Psoas muscle (tissue), 8 donors: Measurements from ENCODE around the gene GABARAP. TPM values are rescaled to one million over a fixed set of nuclear protein-coding genes. Genes with fewer than 3 reads are reported as not detected.

Experiments used
- ATAC-seq, 4 donors: fragments of 200-7000 bp; cut with Tn5 transposase; one replicate each; pipeline ENCODE4 v1.9.1; 2020; ENCODE audit warnings: moderate library complexity in 3 of 4, mild to moderate bottlenecking in 2 of 4
- DNase-seq, 2 donors: peaks; one replicate each; pipeline ENCODE4 v3.0.0-alpha.2; 2020
- H3K27ac ChIP-seq: fragments of 200-600 bp; one replicate; pipeline ENCODE4 v1.8.0; 2022
- H3K27me3 ChIP-seq, 3 donors: fragments of 200-600 bp in 1 of 3; one replicate each; pipeline versions ENCODE4 v1.6.1 to v1.8.0; 2013 to 2022; ENCODE audit warnings: low read length in 2 of 3, mild to moderate bottlenecking in 2 of 3, moderate library complexity in 1 of 3; ENCODE audit not compliant: insufficient read depth in 3 of 3
- H3K36me3 ChIP-seq, 2 donors: fragments of 200-600 bp in 1 of 2; one replicate each; pipeline versions ENCODE4 v1.6.1 to v1.8.0; 2013 to 2022; ENCODE audit warnings: low read depth in 1 of 2, mild to moderate bottlenecking in 1 of 2, moderate library complexity in 1 of 2; ENCODE audit not compliant: insufficient read depth in 1 of 2
- H3K4me1 ChIP-seq: fragments of 200-600 bp; one replicate; pipeline ENCODE4 v1.8.0; 2022
- H3K4me3 ChIP-seq: fragments of 200-600 bp; one replicate; pipeline ENCODE4 v1.8.0; 2022; ENCODE audit warnings: mild to moderate bottlenecking
- H3K9me3 ChIP-seq: fragments of 200-600 bp; one replicate; pipeline ENCODE4 v1.8.0; 2022
- CTCF ChIP-seq: fragments of 200-600 bp; IDR thresholded peaks from one replicate; pipeline ENCODE4 v1.8.0; 2022; ENCODE audit warnings: antibody characterized with exemption
- WGBS, 3 donors: extraction: QIAGEN DNeasy Blood & Tissue Kit; methylation state at CpG; one replicate each; pipeline versions ENCODE4 v1.1.6 to v1.1.7; 2013; 5-methylcytosine and 5-hydroxymethylcytosine counted together
- intact Hi-C, 2 donors: fragments of 100-400 bp; cut with DNase I; formaldehyde crosslinking; loops; one replicate each; pipeline versions ENCODE4 v1.11.0 to v1.14.2; 2022
- polyA plus RNA-seq, 3 donors: library from polyadenylated mRNA; stranded (reverse); fragments of 200-250 nt; gene quantifications; one replicate each; pipeline ENCODE4 v1.2.3, GENCODE V29; 2013
- total RNA-seq, 4 donors: library from RNA; stranded (reverse); fragmentation: NEBNext Ultra II Directional in 2 of 4; extraction: Animal tissue kit (Norgen Biotek cat#: 25700) in 2 of 4; gene quantifications; one replicate each; pipeline versions ENCODE4 v1.2.1 to v1.2.4, GENCODE V29; 2021 to 2023
- donor health status: healthy with polysubstance abuse.
- donor health status: DM: no; HTN: no; CAD: no; lungs with moderate emphysema.
- donor health status: Bipolar disorder and iron deficiency.
- donor health status: healthy.
- donor health status: DM: yes; HTN: yes; CAD: no.
- donor health status: DM: no; HTN: no; CAD: no.
- donor health status: DM: no; HTN: no; CAD: no.
- donor health status: DM: yes; HTN: yes; CAD: no.

GABARAP gene
- total and polyA plus RNA-seq, 7 donors, result 344 to 569 (median 482) TPM

GRCh38 chr17:7261379-7262191 is 19.3 kb upstream of the GABARAP start:
- intact Hi-C loops, result loop anchor here in 1 of 2 donors (10.0 kb wide), 1 partner anchor 83 kb away; no protein-coding TSS in a partner anchor
- Histone ChIP-seq H3K27ac (no peak overlapping the region), H3K9me3 (no peaks in the 10 kb centered on the region), H3K27me3 (peaks cover 0 to 50% (median 21%) of the 10 kb centered on the region in 3 donors), H3K4me3 (peak overlapping the region; percentile 66), H3K4me1 (peaks cover 9% of the 10 kb centered on the region), H3K36me3 (peaks cover 0 to 33% of the 10 kb centered on the region in 2 donors)
- no peak for DNase-seq
- no peak for TF ChIP-seq CTCF
- ATAC-seq, result peak; percentile 14 to 46 (median 28)
- 11 to 21% (median 15%) methylated on average over 44 to 71 of the region's 71 CpGs for WGBS, 3 donors

- peak; percentile 61 to 65 (median 63) for ATAC-seq
- H3K36me3 ChIP-seq, result peaks cover 0 to 40% of the 10 kb centered on the region in 2 donors
- H3K27me3 ChIP-seq, result peaks cover 0 to 50% (median 21%) of the 10 kb centered on the region in 3 donors
- H3K9me3 ChIP-seq, result no peaks in the 10 kb centered on the region
- TF ChIP-seq CTCF, result no peak
- H3K27ac ChIP-seq, result no peak overlapping the region
- peaks cover 9% of the 10 kb centered on the region for H3K4me1 ChIP-seq
- intact Hi-C loops, result loop anchor here in 1 of 2 donors (10.0 kb wide), 1 partner anchor 84 kb away; no protein-coding TSS in a partner anchor
- peak in 1 of 2 donors; percentile 70 for DNase-seq
- 6 to 9% (median 8%) methylated on average over 50 to 54 of the region's 54 CpGs for WGBS, 3 donors
- peak overlapping the region; percentile 66 for H3K4me3 ChIP-seq
These were observed 18.6 kb upstream of the GABARAP start for GRCh38 chr17:7260651-7261378.

- Histone ChIP-seq H3K36me3 (peaks cover 2 to 47% of the 10 kb centered on the region in 2 donors), H3K27me3 (peaks cover 0 to 48% (median 21%) of the 10 kb centered on the region in 3 donors), H3K9me3 (no peaks in the 10 kb centered on the region), H3K4me3 (no peak overlapping the region), H3K27ac (no peak overlapping the region), H3K4me1 (peaks cover 9% of the 10 kb centered on the region)
- intact Hi-C loops, result loop anchor here in 1 of 2 donors (10.0 kb wide), 1 partner anchor 85 kb away; no protein-coding TSS in a partner anchor
- no peak for DNase-seq
- no peak for TF ChIP-seq CTCF
- peak in 2 of 4 donors; percentile 19 to 20 for ATAC-seq
- 78 to 87% (median 79%) methylated on average over 4 of the region's 4 CpGs for WGBS, 3 donors
These were observed 17.9 kb upstream of the GABARAP start for GRCh38 chr17:7260151-7260550.

- peaks cover 0 to 42% (median 21%) of the 10 kb centered on the region in 3 donors for H3K27me3 ChIP-seq
- peaks cover 9% of the 10 kb centered on the region for H3K4me1 ChIP-seq
- WGBS, 3 donors, result 92 to 96% (median 92%) methylated on average over 6 of the region's 6 CpGs
- no peak overlapping the region for H3K4me3 ChIP-seq
- intact Hi-C loops, result no loop called here
- H3K36me3 ChIP-seq, result peaks cover 2 to 53% of the 10 kb centered on the region in 2 donors
- no peak overlapping the region for H3K27ac ChIP-seq
- DNase-seq, result no peak
- H3K9me3 ChIP-seq, result no peaks in the 10 kb centered on the region
- no peak for TF ChIP-seq CTCF
- no peak for ATAC-seq
These were observed 17.3 kb upstream of the GABARAP start for GRCh38 chr17:7259555-7259889.
